Fibroblast of skin of right biceps (primary cell): ENCODE measurements around the gene NPAS2.

Experiments used
- DNase-seq: peaks from one replicate; pipeline ENCODE4 v3.0.0-alpha.2; 2013

NPAS2 gene

DNA sequence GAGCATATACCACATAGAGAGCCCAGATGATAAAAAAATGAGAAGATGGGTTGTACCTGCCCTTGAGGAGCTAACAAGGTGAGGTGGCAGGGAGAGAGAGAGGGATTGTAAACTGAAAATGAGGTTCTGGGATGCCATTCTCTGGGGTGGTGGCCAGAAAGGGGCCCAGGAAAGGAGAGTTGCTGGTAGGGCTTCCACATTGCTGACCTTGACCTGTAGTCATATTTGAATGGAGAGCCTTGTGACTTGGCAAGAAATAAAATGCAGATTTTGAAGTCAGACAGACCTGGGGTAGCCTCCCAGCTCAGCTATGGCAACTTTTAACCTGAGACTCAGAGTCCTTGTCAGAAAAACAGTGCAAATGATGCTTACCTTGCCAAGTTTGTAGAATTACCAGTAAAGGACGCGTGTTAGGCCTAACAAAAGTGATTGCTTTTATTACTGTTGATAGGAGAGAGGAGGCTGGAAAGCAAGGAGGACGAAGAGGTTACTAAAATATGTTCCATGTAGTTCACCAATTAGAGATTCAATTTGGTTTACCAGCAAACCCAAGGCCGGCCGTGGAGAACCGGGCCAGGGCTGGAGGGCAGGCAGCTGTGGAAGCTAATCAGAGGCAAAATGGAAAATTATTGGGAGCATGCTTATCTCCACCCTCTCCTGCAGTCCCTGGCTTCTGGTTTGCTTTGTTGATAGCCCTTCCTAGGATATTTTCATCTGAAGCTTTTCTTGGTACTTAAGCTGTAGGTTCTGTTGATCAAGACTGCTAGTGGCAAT, 3.9 kb downstream of the NPAS2 start:
- no peak for DNase-seq

DNA sequence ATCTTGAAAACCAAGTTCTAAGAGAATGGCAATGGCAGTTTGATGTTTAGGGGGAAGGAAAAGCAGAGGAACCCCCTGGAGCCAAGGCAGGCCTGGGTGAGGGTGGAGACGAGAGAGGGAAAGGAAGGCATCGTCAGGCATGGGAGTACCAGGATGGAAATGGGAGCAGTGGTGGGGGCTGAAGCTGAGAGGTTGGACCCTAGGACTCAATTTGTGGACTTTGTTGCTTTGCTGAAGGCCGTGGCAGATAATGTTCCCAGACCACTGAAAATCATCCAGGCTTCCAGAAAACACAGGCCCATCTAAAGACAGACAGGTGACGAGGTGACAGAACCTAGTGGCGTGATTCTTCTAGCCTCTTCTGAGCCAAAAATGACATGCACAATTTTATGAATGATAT, 4.9 kb downstream of the NPAS2 start:
- no peak for DNase-seq

- no peak for DNase-seq
Observed at GRCh38 chr2:100826494-100826893, 6.6 kb downstream of the NPAS2 start.

GRCh38 chr2:100831158-100831750, 11.3 kb downstream of the NPAS2 start:
- no peak for DNase-seq

- DNase-seq, result no peak
Observed at GRCh38 chr2:100831831-100832230, 11.9 kb downstream of the NPAS2 start.

DNA sequence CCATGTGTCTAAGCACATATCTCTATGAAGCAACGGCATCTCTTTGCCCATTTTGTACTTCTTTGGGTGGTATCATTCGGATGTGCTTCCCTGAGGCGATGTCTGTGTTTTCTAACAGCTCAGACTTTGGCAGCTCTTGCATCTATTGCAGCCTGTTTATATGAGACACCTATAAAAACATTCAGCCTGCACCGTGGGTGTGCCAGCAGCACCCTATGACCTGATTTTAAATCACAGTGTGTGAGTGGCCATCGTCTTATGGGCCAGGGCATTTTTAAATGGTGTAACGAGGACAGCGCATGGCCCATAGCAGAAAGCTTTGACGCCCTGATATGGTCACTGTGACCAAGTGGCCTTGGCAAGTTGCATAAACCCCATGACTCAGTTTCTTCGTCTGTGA, 12.9 kb downstream of the NPAS2 start:
- no peak for DNase-seq

GRCh38 chr2:100833331-100833730, 13.4 kb downstream of the NPAS2 start:
- no peak for DNase-seq

DNA sequence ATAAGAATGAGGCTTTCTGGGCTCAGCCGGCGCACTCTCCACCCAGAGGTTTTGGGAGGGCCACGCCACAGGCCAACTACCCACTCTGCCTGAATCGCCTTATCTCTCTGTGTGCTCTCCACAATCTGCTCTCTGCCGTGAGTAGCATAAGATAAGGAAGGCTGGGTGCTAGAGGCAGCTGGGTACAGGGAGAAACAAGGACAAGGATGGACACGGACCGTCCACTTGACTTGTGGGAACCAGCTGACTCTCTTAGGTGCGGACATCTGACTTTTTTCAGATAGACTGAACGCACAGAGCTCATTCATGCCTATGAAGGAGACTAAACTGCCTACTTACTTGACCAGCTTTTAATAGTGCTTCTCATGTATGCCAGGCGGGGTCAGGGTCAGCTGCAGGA, 14.3 kb downstream of the NPAS2 start:
- no peak for DNase-seq

DNA sequence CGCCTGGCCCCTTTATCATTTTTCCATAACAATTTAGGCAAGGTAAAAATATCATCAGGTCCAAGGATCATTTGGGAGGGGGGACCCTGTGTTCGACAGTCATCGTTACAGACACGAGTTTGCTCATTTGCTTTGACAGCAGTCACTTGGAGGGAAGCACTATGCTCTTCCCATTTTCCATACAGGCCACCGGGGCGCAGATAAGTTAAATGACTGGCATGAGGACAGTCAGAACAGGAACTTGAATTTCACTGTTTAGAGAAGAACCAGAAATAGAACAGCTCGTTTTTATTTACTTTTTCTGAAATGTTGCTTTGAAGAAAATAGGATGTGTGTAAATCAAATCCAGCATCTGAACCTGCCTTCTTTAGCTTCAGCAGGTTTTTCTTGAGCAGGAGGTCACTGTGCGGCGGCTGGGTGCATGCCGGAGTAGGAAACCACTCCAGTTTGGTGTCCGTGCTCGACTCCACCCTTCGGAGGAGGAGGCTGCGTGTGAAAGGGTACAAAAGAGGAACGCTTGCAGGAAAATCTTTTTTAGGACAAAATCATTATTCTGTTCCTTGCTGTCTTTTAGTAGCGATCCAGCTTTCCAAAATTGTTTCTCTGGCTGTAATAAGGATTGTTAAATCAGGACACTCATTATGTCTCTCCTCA, 15.2 kb downstream of the NPAS2 start:
- no peak for DNase-seq

DNA sequence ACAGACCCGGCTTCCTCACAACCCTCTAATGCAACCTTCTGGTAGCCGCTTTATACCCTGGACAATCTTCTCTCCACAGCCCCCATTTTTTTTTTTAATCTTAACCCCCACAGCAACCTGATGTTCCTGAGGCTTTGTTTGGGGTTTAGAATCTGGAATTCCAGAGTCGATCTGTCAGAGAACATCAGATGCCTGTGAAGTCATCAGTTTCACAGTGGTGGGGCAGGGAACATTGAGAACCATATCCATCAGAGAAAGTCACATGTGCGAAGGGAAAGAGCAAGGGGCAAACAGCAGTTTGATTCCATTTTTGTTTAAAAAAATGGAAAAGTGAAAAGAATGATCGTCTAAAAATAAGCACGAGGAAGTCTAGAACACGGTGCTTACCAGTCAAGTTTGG, 20.6 kb downstream of the NPAS2 start:
- peak; percentile 26 for DNase-seq

DNA sequence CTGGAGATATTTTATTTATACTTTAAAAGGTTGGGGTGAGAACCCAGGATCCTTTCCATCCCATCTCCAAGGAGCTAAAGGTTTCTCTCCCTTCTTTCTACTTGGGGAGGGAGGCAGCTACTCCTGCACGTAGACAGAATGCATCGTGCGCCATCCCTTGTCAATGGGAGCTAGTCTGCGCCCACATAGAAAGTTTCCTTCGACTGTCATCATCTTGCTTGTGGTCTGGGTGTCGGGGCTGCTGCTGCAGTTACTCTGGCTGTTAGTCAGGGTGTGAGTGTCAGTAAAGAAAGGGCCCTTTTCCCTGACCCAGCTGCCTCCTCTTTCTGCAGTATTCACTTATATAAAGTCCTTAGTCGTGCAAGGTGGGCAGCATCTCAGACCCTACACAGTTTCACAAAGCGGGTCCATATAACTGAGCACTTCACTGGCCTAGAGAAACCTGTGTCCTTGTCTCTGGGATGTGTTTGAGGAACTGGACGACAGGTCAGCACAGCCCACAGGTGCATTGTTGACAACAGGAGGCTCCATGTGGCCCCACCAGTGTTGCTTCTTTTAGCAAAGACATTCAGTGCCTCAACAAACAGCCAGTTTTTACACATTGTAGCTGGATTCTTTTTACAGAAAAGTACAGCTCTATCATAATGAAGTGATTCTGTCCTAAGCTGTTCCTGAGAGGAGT, 22.4 kb downstream of the NPAS2 start:
- DNase-seq, result no peak

DNA sequence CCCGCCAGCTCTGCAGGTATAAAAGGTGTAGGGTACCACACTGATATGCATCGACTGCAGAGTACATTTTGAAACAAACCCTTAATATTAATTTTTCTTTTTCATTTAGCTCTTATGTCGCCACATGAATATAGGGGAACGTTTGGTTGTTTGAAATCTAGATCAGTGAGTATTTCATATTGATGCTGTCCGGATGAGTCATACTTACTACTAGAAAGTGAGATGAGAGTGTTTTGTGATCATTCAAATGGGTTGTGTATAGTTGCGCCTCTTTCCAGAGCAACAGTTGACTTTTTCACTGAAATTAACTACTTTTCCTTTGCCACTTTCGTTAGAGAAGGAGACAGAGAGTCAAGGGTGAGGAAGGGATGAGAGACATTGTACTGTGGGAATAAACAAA, 24.6 kb downstream of the NPAS2 start:
- DNase-seq, result no peak

GRCh38 chr2:100845141-100845991, 25.4 kb downstream of the NPAS2 start:
- no peak for DNase-seq

GRCh38 chr2:100846716-100847115, 26.8 kb downstream of the NPAS2 start:
- DNase-seq, result no peak

- no peak for DNase-seq
Observed at GRCh38 chr2:100852447-100852846, 32.5 kb downstream of the NPAS2 start.

- no peak for DNase-seq
Observed at GRCh38 chr2:100852999-100853908, 33.3 kb downstream of the NPAS2 start.

DNA sequence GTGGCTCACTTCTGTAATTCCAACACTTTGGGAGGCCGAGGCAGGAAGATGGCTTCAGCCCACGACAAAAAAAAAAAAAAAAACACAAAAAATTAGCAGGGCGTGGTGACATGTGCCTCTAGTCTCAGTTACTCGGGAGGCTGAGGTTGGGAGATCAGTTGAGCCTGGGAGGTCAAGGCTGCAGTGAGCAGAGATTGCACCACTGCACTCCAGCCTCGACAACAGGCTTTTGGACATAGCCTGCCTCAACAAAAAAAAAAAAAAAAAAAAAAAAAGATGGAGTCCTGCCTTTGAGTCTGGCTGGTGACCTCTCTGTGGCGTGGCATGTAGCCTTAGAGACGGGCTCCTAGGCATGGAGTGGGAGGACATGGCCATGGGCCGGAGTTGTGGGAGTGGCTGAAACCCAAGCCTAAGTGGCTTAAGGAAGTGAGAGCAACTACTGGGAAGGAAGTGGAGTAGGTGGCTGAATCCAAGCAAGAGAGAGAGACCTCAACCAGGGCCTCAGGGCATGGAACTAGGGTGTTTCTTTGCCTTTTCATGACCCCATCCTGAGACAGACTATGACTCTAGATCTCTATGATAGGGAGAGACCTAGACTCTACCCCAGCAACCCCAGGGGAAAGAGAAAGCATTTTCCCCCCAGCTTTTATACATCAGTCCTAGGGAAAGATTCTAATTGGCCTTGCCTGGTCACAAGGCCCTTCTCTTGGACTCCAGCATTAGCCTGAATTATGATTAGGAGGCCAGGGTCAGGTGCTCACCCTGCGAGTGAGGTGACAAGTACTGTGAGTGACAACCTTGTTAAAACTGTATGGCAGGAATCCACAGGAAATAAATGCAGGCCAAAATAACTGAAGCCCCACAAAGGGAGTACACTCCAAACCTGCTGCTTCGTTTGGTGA, 34.2 kb downstream of the NPAS2 start:
- DNase-seq, result no peak

- no peak for DNase-seq
Observed at GRCh38 chr2:100855084-100855483, 35.1 kb downstream of the NPAS2 start.

- no peak for DNase-seq
Observed at GRCh38 chr2:100855606-100856005, 35.7 kb downstream of the NPAS2 start.

DNA sequence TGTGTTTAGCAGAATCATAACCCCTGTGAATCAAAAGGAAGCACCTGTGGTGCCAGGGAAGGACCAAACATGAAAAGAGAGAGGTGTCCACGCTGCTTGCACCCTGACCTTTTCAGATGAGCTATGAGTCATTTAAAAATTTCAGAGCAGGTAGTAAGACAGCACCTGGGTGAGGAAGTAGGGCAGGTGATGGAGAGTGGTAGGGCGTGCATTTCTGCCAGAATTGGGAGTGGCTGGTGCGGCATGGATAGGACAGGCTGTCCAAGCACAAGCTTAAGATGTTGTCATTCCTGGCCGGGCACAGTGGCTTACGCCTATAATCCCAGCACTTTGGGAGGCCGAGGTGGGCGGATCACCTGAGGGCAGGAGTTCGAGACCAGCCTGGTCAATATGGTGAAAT, 36.8 kb downstream of the NPAS2 start:
- DNase-seq, result no peak

- no peak for DNase-seq
Observed at GRCh38 chr2:100857341-100857740, 37.4 kb downstream of the NPAS2 start.
